H1 (cell line): ENCODE measurements around the gene DRAXIN. TPM values are rescaled to one million over a fixed set of nuclear protein-coding genes. Genes with fewer than 3 reads are reported as not detected.

ENCODE experiments used
- CTCF ChIA-PET: fragments of 300-600 bp; sonication (Branson Sonifier 250); formaldehyde crosslinking; loops from one replicate; lab custom pipeline; 2021; ENCODE audit not compliant: partially characterized antibody; lab: Charles Lee
- POLR2A ChIA-PET: fragments of 300-600 bp; sonication (Branson Sonifier 250); formaldehyde crosslinking; loops from one replicate; lab custom pipeline; 2021; ENCODE audit warnings: inconsistent platforms; ENCODE audit not compliant: partially characterized antibody; lab: Charles Lee
- DNase-seq, 2 experiments: peaks; one replicate each; pipeline versions ENCODE4 v3.0.0 to v3.0.0-alpha.2; 2010 to 2022; ENCODE audit warnings: low spot score in 2 of 2, low read depth in 1 of 2, mixed read lengths in 1 of 2
- FAIRE-seq: peaks from 2 replicates; lab custom pipeline; 2011; peaks lifted over from hg19 to GRCh38; lab: Jason Lieb, UNC
- H2AFZ ChIP-seq: 2 replicates; pipeline ENCODE4 v1.8.1; 2012; ENCODE audit warnings: low read length, inconsistent platforms
- H2AK5ac ChIP-seq: 2 replicates; pipeline ENCODE4 v1.6.1; 2013; ENCODE audit warnings: low read depth, low read length
- H2BK120ac ChIP-seq: replicated peaks from 2 replicates; pipeline ENCODE3; 2013; ENCODE audit warnings: low read depth, low read length, inconsistent platforms
- H2BK12ac ChIP-seq: 2 replicates; pipeline ENCODE4 v1.6.1; 2013; ENCODE audit warnings: low read depth, low read length
- H2BK15ac ChIP-seq: 2 replicates; pipeline ENCODE4 v1.6.1; 2013; ENCODE audit warnings: low read length
- H2BK20ac ChIP-seq: 2 replicates; pipeline ENCODE4 v1.6.1; 2013; ENCODE audit warnings: low read length
- H2BK5ac ChIP-seq: 2 replicates; pipeline ENCODE4 v1.6.1; 2013; ENCODE audit warnings: low read depth, low read length
- H3K14ac ChIP-seq: 2 replicates; pipeline ENCODE4 v1.6.1; 2013; ENCODE audit warnings: inconsistent platforms; ENCODE audit not compliant: insufficient read length
- H3K18ac ChIP-seq: 2 replicates; pipeline ENCODE4 v1.6.1; 2013; ENCODE audit warnings: low read length; ENCODE audit errors: extremely low read depth
- H3K23ac ChIP-seq: 2 replicates; pipeline ENCODE4 v1.6.1; 2013; ENCODE audit warnings: inconsistent platforms; ENCODE audit not compliant: insufficient read length
- H3K23me2 ChIP-seq: 2 replicates; pipeline ENCODE4 v1.6.1; 2013; ENCODE audit warnings: low read depth, low read length
- H3K27ac ChIP-seq: 2 replicates; pipeline ENCODE4 v1.6.1; 2011; ENCODE audit warnings: low read depth, low read length, inconsistent platforms
- H3K27me3 ChIP-seq, 4 experiments: replicated peaks in 1 of 4; 1 replicate in 1 of 4; 2 replicates in 3 of 4; pipeline versions ENCODE4 v1.6.1 to v1.8.1; 2011 to 2013; ENCODE audit warnings: low read length in 3 of 4, mild to moderate bottlenecking in 3 of 4, inconsistent platforms in 2 of 4, mixed read lengths in 2 of 4, moderate library complexity in 1 of 4; ENCODE audit not compliant: control insufficient read depth in 3 of 4, insufficient read depth in 3 of 4; ENCODE audit errors: extremely low read depth in 1 of 4
- H3K36me3 ChIP-seq, 4 experiments: 2 replicates each; pipeline versions ENCODE4 v1.6.1 to v1.8.1; 2011 to 2013; ENCODE audit warnings: mild to moderate bottlenecking in 4 of 4, low read length in 3 of 4, moderate library complexity in 2 of 4, control low read depth in 1 of 4, inconsistent platforms in 1 of 4; ENCODE audit not compliant: insufficient read depth in 4 of 4, control insufficient read depth in 2 of 4
- H3K4ac ChIP-seq: replicated peaks from 2 replicates; pipeline ENCODE3; 2013; ENCODE audit warnings: low read length, low read depth, mixed read lengths, inconsistent platforms; ENCODE audit not compliant: insufficient read length
- H3K4me1 ChIP-seq, 4 experiments: replicated peaks in 1 of 4; 1 replicate in 1 of 4; 2 replicates in 3 of 4; pipeline versions ENCODE4 v1.6.1 to v1.8.1; 2011 to 2013; ENCODE audit warnings: low read length in 3 of 4, inconsistent platforms in 2 of 4, mixed read lengths in 1 of 4; ENCODE audit not compliant: insufficient read depth in 4 of 4, control insufficient read depth in 3 of 4
- H3K4me2 ChIP-seq, 2 experiments: 2 replicates each; pipeline versions ENCODE4 v1.6.1 to v1.8.1; 2011 to 2013; ENCODE audit warnings: low read depth in 2 of 2, low read length in 2 of 2, control low read depth in 1 of 2, inconsistent platforms in 1 of 2, mild to moderate bottlenecking in 1 of 2; ENCODE audit not compliant: insufficient read depth in 1 of 2
- H3K4me3 ChIP-seq, 4 experiments: fragments of 200-600, 300-600 bp in 1 of 4; sonication (generic), shearing (Covaris generic), sonication (Bioruptor Twin) in 1 of 4; 2 replicates each; pipeline versions ENCODE4 v1.5.1 to v1.8.1; 2011 to 2016; ENCODE audit warnings: low read length in 4 of 4, low read depth in 3 of 4, control low read depth in 2 of 4, inconsistent platforms in 2 of 4, mild to moderate bottlenecking in 2 of 4, mixed read lengths in 1 of 4, moderate library complexity in 1 of 4; ENCODE audit not compliant: insufficient read depth in 2 of 4; ENCODE audit errors: extremely low read depth in 1 of 4
- H3K56ac ChIP-seq: replicated peaks from 2 replicates; pipeline ENCODE3; 2013; ENCODE audit warnings: low read depth, mild to moderate bottlenecking, mixed read lengths, low read length, inconsistent platforms; ENCODE audit not compliant: insufficient read length
- H3K79me1 ChIP-seq: 2 replicates; pipeline ENCODE4 v1.6.1; 2013; ENCODE audit warnings: low read depth, low read length, control low read depth
- H3K79me2 ChIP-seq, 2 experiments: 2 replicates each; pipeline versions ENCODE4 v1.6.1 to v1.8.1; 2012 to 2013; ENCODE audit warnings: low read length in 2 of 2, mild to moderate bottlenecking in 2 of 2, inconsistent platforms in 1 of 2; ENCODE audit not compliant: insufficient read depth in 2 of 2, control insufficient read depth in 1 of 2
- H3K9ac ChIP-seq, 4 experiments: replicated peaks in 1 of 4; 1 replicate in 1 of 4; 2 replicates in 3 of 4; pipeline versions ENCODE4 v1.6.1 to v1.8.1; 2011 to 2013; ENCODE audit warnings: low read depth in 3 of 4, low read length in 3 of 4, control low read depth in 2 of 4, mild to moderate bottlenecking in 2 of 4, moderate library complexity in 2 of 4, inconsistent platforms in 1 of 4; ENCODE audit errors: extremely low read depth in 1 of 4
- H3K9me3 ChIP-seq, 2 experiments: 2 replicates each; pipeline versions ENCODE4 v1.6.1 to v1.8.1; 2012 to 2013; ENCODE audit warnings: mild to moderate bottlenecking in 2 of 2, moderate library complexity in 2 of 2, control low read depth in 1 of 2, inconsistent platforms in 1 of 2, low read depth in 1 of 2, low read length in 1 of 2, mixed read lengths in 1 of 2; ENCODE audit not compliant: insufficient read depth in 2 of 2
- H4K20me1 ChIP-seq, 2 experiments: replicated peaks in 1 of 2; 2 replicates each; pipeline versions ENCODE3 to v1.8.1; 2011 to 2013; ENCODE audit warnings: inconsistent platforms in 2 of 2, low read length in 2 of 2, mild to moderate bottlenecking in 1 of 2; ENCODE audit not compliant: insufficient read depth in 2 of 2, control insufficient read depth in 1 of 2
- H4K5ac ChIP-seq: 2 replicates; pipeline ENCODE4 v1.6.1; 2013; ENCODE audit warnings: low read length, low read depth, mixed read lengths, inconsistent platforms; ENCODE audit not compliant: insufficient read length
- H4K8ac ChIP-seq: 2 replicates; pipeline ENCODE4 v1.8.0; 2013; ENCODE audit warnings: mild to moderate bottlenecking, moderate library complexity, low read length, inconsistent platforms; ENCODE audit not compliant: insufficient read depth; ENCODE audit errors: extremely low read depth
- H4K91ac ChIP-seq: replicated peaks from 2 replicates; pipeline ENCODE3; 2013; ENCODE audit warnings: low read length, mixed read lengths, inconsistent platforms; ENCODE audit not compliant: insufficient read length
- BACH1 ChIP-seq: IDR thresholded peaks from 2 replicates; pipeline ENCODE4 v1.6.1; 2012; ENCODE audit warnings: low read length, improper control_type of control experiment
- EP300 ChIP-seq, 2 experiments: IDR thresholded peaks; 1 replicate in 1 of 2; 2 replicates in 1 of 2; pipeline ENCODE4 v1.6.1; 2011 to 2012; ENCODE audit warnings: low read depth in 2 of 2, low read length in 2 of 2, mild to moderate bottlenecking in 2 of 2, borderline replicate concordance in 1 of 2, inconsistent platforms in 1 of 2, moderate library complexity in 1 of 2
- KDM4A ChIP-seq: IDR thresholded peaks from one replicate; pipeline ENCODE4 v1.7.1; 2012; ENCODE audit warnings: low read depth, mild to moderate bottlenecking, moderate library complexity, low read length, inconsistent platforms; ENCODE audit not compliant: severe bottlenecking
- POLR2AphosphoS5 ChIP-seq: IDR thresholded peaks from 2 replicates; pipeline ENCODE4 v1.6.1; 2011; ENCODE audit warnings: low read depth, low read length
- RBBP5 ChIP-seq: IDR thresholded peaks from 2 replicates; pipeline ENCODE4 v1.7.1; 2012; ENCODE audit warnings: low read depth, mild to moderate bottlenecking, inconsistent platforms, low read length, moderate library complexity, borderline replicate concordance
- TEAD4 ChIP-seq: IDR thresholded peaks from 2 replicates; pipeline ENCODE4 v1.6.1; 2012; ENCODE audit warnings: low read depth, low read length, inconsistent platforms, mixed read lengths
- WGBS, 2 experiments: shearing (Covaris generic) in 1 of 2; methylation state at CpG; one replicate each; pipeline versions ENCODE4 v1.1.6 to v1.1.7; 2013 to 2015; ENCODE audit warnings: low lambda C conversion rate in 2 of 2, mixed read lengths in 2 of 2, inconsistent platforms in 1 of 2, low coverage in 1 of 2, missing lambda C conversion rate in 1 of 2; ENCODE audit not compliant: insufficient replicate concordance in 2 of 2, insufficient coverage in 1 of 2, insufficient read length in 1 of 2; ENCODE audit errors: extremely low coverage in 1 of 2, missing lambda C conversion rate in 1 of 2; 5-methylcytosine and 5-hydroxymethylcytosine counted together
- polyA plus RNA-seq, 7 experiments: library from polyadenylated mRNA; depleted of rRNA in 3 of 7; stranded (reverse) in 5 of 7; unstranded in 2 of 7; fragments of >200 nt in 5 of 7; fragments of 200-250 nt in 2 of 7; gene quantifications; 1 replicate in 5 of 7; 2 replicates in 1 of 7; 4 replicates in 1 of 7; pipeline versions ENCODE4 v1.2.1 to v1.2.3, GENCODE V29; 2011 to 2013; ENCODE audit warnings: missing spikeins in 2 of 7, mixed read lengths in 2 of 7
- total RNA-seq: library from RNA; stranded (reverse); fragmentation: NEBNext Ultra II Directional; extraction: Animal tissue kit (Norgen Biotek cat#: 25700); gene quantifications from 2 replicates; pipeline ENCODE4 v1.2.1, GENCODE V29; 2021

DRAXIN gene
- total and polyA plus RNA-seq, 2 of the 8 experiments (the other 6 are each of a cell fraction or from before 2014, with no cell fraction given): 4.6 to 17.6 TPM

DNA sequence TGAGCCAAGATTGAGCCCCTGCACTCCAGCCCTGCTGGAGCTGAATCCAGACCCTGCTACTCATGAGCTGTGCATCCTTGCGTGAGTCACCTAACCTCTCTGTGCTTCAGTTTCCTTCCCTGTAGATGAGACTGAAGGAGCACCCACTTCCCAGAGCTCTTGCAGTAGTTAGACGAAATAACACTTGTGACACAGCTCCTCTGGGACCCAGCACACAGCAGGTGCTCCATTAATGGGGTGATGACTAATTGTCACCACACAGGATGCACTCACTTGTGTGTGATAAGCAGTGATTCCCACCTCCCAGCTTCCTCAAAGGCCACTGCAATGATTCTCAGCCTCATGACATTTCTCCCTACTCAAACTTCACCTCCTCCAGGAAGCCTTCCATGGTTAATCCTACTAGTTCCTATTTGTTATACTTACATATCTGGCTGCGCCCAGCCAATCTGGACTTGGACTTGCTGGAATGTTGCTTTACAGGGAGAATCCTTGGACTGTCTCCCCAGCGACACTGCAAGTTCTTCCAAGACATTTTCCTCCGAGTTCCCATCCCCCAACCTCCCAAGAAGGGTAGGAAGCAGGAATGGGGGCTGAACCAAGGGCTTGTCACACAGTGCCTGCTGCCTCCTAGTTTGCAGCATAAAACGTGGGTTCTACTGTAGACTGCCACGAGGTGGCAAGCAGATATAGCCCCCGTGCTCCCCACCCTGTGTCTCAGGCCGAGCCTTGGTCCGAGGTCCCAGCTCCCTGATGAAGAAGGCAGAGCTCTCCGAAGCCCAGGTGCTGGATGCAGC is 17.2 kb downstream of the DRAXIN start:
- Histone ChIP-seq H3K4ac (no peak overlapping the region), H3K4me2 (no peak overlapping the region), H3K27me3 (no peaks in the 10 kb centered on the region), H2BK12ac (0 out of 2 replicates have a peak overlapping the region, but pooled peaks have one; percentile 39), H3K36me3 (peaks cover 0 to 4% (median 2%) of the 10 kb centered on the region in 4 experiments; a peak in 5 of 8 replicates), H3K56ac (no peak overlapping the region), H2BK20ac (no peak overlapping the region), H3K23ac (no peak overlapping the region), H3K79me2 (no peaks in the 10 kb centered on the region), H2BK15ac (no peak overlapping the region), H3K18ac (no peak overlapping the region), H3K27ac (no peak overlapping the region), H3K9ac (no peak overlapping the region), H3K79me1 (no peaks in the 10 kb centered on the region; the same call in 1 of the 2 replicates), H3K4me3 (no peak overlapping the region), H4K8ac (no peak overlapping the region), H3K4me1 (peaks cover 7 to 35% (median 24%) of the 10 kb centered on the region in 4 experiments), H4K5ac (no peak overlapping the region), H3K23me2 (no peaks in the 10 kb centered on the region), H4K20me1 (no peaks in the 10 kb centered on the region), H3K9me3 (no peaks in the 10 kb centered on the region), H3K14ac (no peak overlapping the region), H2BK120ac (no peak overlapping the region), H2BK5ac (no peak overlapping the region; the same call in 1 of the 2 replicates), H2AK5ac (no peak overlapping the region), H4K91ac (no peak overlapping the region), H2AFZ (no peak overlapping the region)
- CTCF ChIA-PET: interaction anchor here (0.7 to 11.1 kb wide), 15 partner anchors 8 to 752 kb away, joined by 3 to 266 read pairs (median 8); partner anchors contain the start of genes DRAXIN, FBXO2, FBXO44 and FBXO6
- POLR2A ChIA-PET: interaction anchor here (1.0 to 14.6 kb wide), 9 partner anchors 11 to 58 kb away, joined by 3 to 329 read pairs (median 8); partner anchors contain the start of genes DRAXIN, FBXO6 and MAD2L2
- FAIRE-seq (no peak), DNase-seq (no peak)
- TF ChIP-seq RBBP5 (no peak), POLR2AphosphoS5 (no peak), TEAD4 (no peak), EP300 (IDR thresholded peaks at IDR 0.05; ENCODE audit: borderline replicate concordance in 1 of 2, low read depth in 2 of 2, low read length in 2 of 2) (no peak), BACH1 (no peak), KDM4A (no peak)
- 89% methylated on average over 11 of the region's 11 CpGs; no CpG with 5 or more reads in 1 of the 2 experiments for WGBS, 2 experiments
